HG03159 (cell line): Measurements from ENCODE around the gene SEPTIN8.

ENCODE experiments used
- ATAC-seq: cut with Tn5 transposase; IDR thresholded peaks from one replicate; pipeline ENCODE4 v1.9.1; 2021; ENCODE audit warnings: mild to moderate bottlenecking, moderate library complexity; ENCODE audit not compliant: unreplicated experiment

The SEPTIN8 gene

GRCh38 chr5:132751971-132752580 lies 25.0 kb downstream of the SEPTIN8 start:
- no peak for ATAC-seq

- peak; percentile 43 for ATAC-seq
These were observed 25.6 kb downstream of the SEPTIN8 start for GRCh38 chr5:132751444-132751843.

GRCh38 chr5:132750471-132751230 lies 26.4 kb downstream of the SEPTIN8 start:
- ATAC-seq = peak; percentile 57

- ATAC-seq = no peak
These were observed 27.5 kb downstream of the SEPTIN8 start for GRCh38 chr5:132749506-132749905.

- ATAC-seq = no peak
These were observed 28.5 kb downstream of the SEPTIN8 start for GRCh38 chr5:132748522-132749000.

GRCh38 chr5:132747616-132748440 lies 29.2 kb downstream of the SEPTIN8 start:
- ATAC-seq = no peak

GRCh38 chr5:132746954-132747615 lies 30.0 kb downstream of the SEPTIN8 start, which contains the start of gene CCNI2:
Gene CCNI2, plus strand, starts transcription at chr5:132747426. Its CDS starts 70 bp downstream, at chr5:132747496.
- peak; percentile 37 for ATAC-seq

GRCh38 chr5:132746592-132746953 lies 30.5 kb downstream of the SEPTIN8 start:
- no peak for ATAC-seq

GRCh38 chr5:132744659-132745058 lies 32.4 kb downstream of the SEPTIN8 start:
- no peak for ATAC-seq

GRCh38 chr5:132742626-132743025 lies 34.4 kb downstream of the SEPTIN8 start:
- no peak for ATAC-seq

GRCh38 chr5:132742158-132742557 lies 34.9 kb downstream of the SEPTIN8 start:
- no peak for ATAC-seq

GRCh38 chr5:132739232-132739631 lies 37.8 kb downstream of the SEPTIN8 start:
- no peak for ATAC-seq

- ATAC-seq = no peak
These were observed 38.9 kb downstream of the SEPTIN8 start for GRCh38 chr5:132737982-132738681.

- peak; percentile 90 for ATAC-seq
These were observed 39.9 kb downstream of the SEPTIN8 start, which contains the start of gene KIF3A for GRCh38 chr5:132736853-132737833. Gene KIF3A, minus strand, starts transcription at chr5:132737546. Its CDS starts 127 bp downstream, at chr5:132737419.

- no peak for ATAC-seq
These were observed 42.4 kb downstream of the SEPTIN8 start for GRCh38 chr5:132734687-132735086.

GRCh38 chr5:132733499-132734148 lies 43.4 kb downstream of the SEPTIN8 start:
- no peak for ATAC-seq

GRCh38 chr5:132729896-132730295 lies 47.1 kb downstream of the SEPTIN8 start:
- no peak for ATAC-seq

- ATAC-seq = no peak
These were observed 51.3 kb downstream of the SEPTIN8 start for GRCh38 chr5:132725745-132726144.
